Measurements from ENCODE around the gene DAP3. TPM values are rescaled to one million over a fixed set of nuclear protein-coding genes. Genes with fewer than 3 reads are reported as not detected.

DAP3 gene
- total and polyA plus RNA-seq, 2 of the 13 experiments (the other 11 are each of a cell fraction or from before 2014, with no cell fraction given): 129 to 133 TPM

DNA sequence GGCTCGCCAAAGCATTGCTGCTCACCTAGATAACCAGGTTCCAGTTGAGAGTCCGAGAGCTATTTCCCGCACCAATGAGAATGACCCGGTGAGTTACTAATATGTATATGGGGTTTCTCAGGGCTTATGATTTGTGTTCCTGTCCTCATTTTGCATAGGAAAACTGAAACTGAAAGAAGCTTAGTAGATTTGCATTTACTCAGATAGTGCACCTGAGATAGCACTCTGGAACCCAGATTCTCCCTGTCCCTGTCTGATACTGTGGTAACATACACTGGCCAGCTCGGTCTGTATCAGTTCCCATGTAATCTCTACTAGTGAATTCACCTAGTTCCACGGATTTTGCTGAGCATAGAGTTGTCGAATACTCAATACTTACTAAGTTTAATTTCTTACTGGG, 28.1 kb downstream of the DAP3 start (continued):
- TF ChIP-seq, protein P1, sequence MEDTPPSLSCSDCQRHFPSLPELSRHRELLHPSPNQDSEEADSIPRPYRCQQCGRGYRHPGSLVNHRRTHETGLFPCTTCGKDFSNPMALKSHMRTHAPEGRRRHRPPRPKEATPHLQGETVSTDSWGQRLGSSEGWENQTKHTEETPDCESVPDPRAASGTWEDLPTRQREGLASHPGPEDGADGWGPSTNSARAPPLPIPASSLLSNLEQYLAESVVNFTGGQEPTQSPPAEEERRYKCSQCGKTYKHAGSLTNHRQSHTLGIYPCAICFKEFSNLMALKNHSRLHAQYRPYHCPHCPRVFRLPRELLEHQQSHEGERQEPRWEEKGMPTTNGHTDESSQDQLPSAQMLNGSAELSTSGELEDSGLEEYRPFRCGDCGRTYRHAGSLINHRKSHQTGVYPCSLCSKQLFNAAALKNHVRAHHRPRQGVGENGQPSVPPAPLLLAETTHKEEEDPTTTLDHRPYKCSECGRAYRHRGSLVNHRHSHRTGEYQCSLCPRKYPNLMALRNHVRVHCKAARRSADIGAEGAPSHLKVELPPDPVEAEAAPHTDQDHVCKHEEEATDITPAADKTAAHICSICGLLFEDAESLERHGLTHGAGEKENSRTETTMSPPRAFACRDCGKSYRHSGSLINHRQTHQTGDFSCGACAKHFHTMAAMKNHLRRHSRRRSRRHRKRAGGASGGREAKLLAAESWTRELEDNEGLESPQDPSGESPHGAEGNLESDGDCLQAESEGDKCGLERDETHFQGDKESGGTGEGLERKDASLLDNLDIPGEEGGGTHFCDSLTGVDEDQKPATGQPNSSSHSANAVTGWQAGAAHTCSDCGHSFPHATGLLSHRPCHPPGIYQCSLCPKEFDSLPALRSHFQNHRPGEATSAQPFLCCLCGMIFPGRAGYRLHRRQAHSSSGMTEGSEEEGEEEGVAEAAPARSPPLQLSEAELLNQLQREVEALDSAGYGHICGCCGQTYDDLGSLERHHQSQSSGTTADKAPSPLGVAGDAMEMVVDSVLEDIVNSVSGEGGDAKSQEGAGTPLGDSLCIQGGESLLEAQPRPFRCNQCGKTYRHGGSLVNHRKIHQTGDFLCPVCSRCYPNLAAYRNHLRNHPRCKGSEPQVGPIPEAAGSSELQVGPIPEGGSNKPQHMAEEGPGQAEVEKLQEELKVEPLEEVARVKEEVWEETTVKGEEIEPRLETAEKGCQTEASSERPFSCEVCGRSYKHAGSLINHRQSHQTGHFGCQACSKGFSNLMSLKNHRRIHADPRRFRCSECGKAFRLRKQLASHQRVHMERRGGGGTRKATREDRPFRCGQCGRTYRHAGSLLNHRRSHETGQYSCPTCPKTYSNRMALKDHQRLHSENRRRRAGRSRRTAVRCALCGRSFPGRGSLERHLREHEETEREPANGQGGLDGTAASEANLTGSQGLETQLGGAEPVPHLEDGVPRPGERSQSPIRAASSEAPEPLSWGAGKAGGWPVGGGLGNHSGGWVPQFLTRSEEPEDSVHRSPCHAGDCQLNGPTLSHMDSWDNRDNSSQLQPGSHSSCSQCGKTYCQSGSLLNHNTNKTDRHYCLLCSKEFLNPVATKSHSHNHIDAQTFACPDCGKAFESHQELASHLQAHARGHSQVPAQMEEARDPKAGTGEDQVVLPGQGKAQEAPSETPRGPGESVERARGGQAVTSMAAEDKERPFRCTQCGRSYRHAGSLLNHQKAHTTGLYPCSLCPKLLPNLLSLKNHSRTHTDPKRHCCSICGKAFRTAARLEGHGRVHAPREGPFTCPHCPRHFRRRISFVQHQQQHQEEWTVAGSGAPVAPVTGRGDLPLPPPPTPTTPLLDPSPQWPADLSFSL (CRISPR knock-in tag; IDR thresholded peaks at IDR 0.05): no peak
- TF ChIP-seq, protein P2, sequence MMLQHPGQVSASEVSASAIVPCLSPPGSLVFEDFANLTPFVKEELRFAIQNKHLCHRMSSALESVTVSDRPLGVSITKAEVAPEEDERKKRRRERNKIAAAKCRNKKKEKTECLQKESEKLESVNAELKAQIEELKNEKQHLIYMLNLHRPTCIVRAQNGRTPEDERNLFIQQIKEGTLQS (CRISPR knock-in tag; IDR thresholded peaks at IDR 0.05): no peak
- TF ChIP-seq ZNF441 (CRISPR knock-in tag; IDR thresholded peaks at IDR 0.05; ENCODE audit: borderline replicate concordance): no peak
- TF ChIP-seq, protein P3, sequence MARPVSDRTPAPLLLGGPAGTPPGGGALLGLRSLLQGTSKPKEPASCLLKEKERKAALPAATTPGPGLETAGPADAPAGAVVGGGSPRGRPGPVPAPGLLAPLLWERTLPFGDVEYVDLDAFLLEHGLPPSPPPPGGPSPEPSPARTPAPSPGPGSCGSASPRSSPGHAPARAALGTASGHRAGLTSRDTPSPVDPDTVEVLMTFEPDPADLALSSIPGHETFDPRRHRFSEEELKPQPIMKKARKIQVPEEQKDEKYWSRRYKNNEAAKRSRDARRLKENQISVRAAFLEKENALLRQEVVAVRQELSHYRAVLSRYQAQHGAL (CRISPR knock-in tag; IDR thresholded peaks at IDR 0.05; ENCODE audit: not compliant biosample characterization): no peak
- TF ChIP-seq ZSCAN12 (CRISPR knock-in tag; IDR thresholded peaks at IDR 0.05): no peak
- TF ChIP-seq, protein P4, sequence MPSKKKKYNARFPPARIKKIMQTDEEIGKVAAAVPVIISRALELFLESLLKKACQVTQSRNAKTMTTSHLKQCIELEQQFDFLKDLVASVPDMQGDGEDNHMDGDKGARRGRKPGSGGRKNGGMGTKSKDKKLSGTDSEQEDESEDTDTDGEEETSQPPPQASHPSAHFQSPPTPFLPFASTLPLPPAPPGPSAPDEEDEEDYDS (CRISPR knock-in tag; IDR thresholded peaks at IDR 0.05): no peak
- TF ChIP-seq, protein P5, sequence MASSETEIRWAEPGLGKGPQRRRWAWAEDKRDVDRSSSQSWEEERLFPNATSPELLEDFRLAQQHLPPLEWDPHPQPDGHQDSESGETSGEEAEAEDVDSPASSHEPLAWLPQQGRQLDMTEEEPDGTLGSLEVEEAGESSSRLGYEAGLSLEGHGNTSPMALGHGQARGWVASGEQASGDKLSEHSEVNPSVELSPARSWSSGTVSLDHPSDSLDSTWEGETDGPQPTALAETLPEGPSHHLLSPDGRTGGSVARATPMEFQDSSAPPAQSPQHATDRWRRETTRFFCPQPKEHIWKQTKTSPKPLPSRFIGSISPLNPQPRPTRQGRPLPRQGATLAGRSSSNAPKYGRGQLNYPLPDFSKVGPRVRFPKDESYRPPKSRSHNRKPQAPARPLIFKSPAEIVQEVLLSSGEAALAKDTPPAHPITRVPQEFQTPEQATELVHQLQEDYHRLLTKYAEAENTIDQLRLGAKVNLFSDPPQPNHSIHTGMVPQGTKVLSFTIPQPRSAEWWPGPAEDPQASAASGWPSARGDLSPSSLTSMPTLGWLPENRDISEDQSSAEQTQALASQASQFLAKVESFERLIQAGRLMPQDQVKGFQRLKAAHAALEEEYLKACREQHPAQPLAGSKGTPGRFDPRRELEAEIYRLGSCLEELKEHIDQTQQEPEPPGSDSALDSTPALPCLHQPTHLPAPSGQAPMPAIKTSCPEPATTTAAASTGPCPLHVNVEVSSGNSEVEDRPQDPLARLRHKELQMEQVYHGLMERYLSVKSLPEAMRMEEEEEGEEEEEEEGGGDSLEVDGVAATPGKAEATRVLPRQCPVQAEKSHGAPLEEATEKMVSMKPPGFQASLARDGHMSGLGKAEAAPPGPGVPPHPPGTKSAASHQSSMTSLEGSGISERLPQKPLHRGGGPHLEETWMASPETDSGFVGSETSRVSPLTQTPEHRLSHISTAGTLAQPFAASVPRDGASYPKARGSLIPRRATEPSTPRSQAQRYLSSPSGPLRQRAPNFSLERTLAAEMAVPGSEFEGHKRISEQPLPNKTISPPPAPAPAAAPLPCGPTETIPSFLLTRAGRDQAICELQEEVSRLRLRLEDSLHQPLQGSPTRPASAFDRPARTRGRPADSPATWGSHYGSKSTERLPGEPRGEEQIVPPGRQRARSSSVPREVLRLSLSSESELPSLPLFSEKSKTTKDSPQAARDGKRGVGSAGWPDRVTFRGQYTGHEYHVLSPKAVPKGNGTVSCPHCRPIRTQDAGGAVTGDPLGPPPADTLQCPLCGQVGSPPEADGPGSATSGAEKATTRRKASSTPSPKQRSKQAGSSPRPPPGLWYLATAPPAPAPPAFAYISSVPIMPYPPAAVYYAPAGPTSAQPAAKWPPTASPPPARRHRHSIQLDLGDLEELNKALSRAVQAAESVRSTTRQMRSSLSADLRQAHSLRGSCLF (CRISPR knock-in tag; IDR thresholded peaks at IDR 0.05; ENCODE audit: borderline replicate concordance): no peak
- no peak for TF ChIP-seq ISX (CRISPR knock-in tag; conservative IDR thresholded peaks at IDR 0.05)
- TF ChIP-seq, protein P6, sequence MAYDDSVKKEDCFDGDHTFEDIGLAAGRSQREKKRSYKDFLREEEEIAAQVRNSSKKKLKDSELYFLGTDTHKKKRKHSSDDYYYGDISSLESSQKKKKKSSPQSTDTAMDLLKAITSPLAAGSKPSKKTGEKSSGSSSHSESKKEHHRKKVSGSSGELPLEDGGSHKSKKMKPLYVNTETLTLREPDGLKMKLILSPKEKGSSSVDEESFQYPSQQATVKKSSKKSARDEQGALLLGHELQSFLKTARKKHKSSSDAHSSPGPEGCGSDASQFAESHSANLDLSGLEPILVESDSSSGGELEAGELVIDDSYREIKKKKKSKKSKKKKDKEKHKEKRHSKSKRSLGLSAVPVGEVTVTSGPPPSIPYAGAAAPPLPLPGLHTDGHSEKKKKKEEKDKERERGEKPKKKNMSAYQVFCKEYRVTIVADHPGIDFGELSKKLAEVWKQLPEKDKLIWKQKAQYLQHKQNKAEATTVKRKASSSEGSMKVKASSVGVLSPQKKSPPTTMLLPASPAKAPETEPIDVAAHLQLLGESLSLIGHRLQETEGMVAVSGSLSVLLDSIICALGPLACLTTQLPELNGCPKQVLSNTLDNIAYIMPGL (CRISPR knock-in tag; IDR thresholded peaks at IDR 0.05; ENCODE audit: borderline replicate concordance in 1 of 2, low read depth in 1 of 2): no peak
